GM20000 (cell line): ENCODE results near the gene CDH18.

Experiments used
- DNase-seq: peaks from one replicate; pipeline ENCODE4 v3.0.0; 2012; ENCODE audit warnings: low spot score
- CTCF ChIP-seq: IDR thresholded peaks from 2 replicates; pipeline ENCODE4 v1.5.1; 2012; ENCODE audit warnings: mild to moderate bottlenecking, control low read depth; ENCODE audit errors: extremely low read depth, missing control alignments

Gene CDH18

DNA sequence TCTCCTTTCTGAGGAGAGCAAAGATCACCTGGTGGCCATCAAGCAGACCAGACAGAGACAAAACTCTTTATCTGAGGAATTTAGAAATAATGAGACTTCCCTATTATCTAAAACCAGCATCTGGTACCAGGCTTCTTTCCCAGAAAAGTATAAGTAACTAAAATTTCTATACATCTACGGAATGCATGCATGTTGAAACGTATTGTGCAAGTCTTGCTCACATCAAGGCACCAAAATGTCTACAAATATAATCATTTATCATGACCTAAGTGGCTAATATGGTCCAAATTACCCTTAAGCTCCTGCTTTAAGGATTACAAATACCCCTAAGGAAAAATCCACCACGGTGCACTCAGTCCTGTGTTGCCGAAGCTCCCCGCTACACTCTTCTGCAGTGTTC is 286.3 kb downstream of the CDH18 start:
- DNase-seq: no peak
- no peak for TF ChIP-seq CTCF

DNA sequence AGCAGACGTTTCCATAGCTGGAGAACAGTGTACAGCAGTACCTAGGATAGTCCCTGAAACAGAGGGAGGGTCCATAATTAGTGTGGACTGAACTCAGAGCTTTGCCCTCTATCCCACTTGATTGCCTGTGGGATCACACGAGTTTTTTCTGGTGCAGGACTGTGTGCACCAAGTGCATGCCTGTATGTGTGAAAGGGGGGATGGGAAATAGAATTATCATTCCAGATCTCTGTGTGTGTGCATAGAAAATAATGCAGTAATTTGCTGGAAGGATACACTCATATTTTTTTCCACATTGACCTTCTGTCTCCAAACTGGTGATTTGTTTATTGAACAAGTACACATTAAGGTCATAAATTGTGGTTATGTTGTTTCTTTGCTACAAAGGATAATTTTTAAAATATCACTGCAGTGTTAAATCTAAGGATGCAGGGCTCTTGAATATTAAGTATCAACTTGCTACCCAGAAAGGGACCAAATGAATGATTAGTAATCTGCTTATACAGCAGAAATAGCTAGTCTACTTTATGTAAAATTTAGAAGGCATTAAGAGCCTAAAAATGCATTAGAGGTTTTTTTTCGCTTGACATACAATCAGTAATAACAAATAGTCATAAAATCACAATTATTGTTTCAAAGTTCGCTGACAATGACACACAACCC is 292.9 kb downstream of the CDH18 start:
- no peak for TF ChIP-seq CTCF
- no peak for DNase-seq

DNA sequence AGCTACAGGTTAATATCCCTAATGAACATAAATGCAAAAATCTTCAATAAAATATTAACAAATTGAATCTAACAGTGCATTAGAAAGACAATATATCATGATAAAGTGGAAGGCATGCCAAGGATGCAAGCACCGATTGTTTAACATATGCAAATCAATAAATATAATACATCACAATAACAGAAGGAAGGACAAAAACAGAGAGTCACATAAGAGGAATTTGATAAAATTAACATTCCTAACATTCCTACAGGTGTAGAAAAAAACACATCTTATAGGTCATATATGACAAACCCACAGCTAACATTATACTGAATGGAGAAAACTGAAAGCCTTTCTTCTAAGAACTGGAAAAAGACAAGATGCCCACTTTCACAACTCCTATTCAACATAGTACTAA is 297.0 kb downstream of the CDH18 start:
- DNase-seq: no peak
- no peak for TF ChIP-seq CTCF

- TF ChIP-seq CTCF: no peak
- DNase-seq: no peak
These were observed 302.5 kb downstream of the CDH18 start for GRCh38 chr5:19685473-19685872.

GRCh38 chr5:19676895-19677294 is 311.1 kb downstream of the CDH18 start:
- TF ChIP-seq CTCF: no peak
- no peak for DNase-seq

DNA sequence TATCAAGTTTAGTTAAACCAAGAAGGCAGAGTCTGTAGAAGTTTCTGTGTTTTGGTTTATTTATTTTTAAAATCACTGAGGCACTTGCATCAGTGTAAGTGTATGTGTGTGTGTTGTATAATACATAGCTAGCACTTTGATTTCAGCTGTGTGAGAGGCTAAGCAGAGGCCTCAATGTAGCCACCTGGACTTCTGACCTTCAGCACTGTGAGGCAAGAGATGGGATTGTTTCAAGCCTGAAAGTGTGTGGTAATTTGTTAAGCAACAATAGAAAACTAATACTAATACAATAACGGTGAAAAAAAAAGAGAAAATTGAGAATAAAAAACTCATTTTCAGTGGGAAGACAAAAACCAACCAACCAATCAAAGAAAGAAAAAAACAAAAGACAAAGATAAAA is 327.3 kb downstream of the CDH18 start:
- DNase-seq: no peak
- no peak for TF ChIP-seq CTCF

DNA sequence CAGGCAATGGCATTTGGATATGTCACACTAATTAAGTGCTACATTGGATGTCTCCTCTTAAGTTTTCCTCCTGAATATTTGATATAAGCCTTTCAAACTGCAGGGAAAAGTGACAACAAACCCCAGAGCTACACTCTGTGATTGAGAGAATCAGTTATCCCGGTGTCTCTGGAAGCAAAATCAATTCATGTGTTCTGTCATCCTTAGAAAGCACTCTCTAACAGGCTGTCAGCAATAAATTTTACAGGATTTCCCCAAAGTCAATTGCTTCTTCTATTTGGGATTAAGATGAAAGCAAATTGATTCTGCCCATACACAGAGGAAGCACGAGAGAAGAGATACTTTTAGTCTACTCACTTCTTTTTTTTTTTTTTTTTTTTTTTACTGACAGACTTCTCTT is 332.4 kb downstream of the CDH18 start:
- DNase-seq: no peak
- TF ChIP-seq CTCF: no peak

DNA sequence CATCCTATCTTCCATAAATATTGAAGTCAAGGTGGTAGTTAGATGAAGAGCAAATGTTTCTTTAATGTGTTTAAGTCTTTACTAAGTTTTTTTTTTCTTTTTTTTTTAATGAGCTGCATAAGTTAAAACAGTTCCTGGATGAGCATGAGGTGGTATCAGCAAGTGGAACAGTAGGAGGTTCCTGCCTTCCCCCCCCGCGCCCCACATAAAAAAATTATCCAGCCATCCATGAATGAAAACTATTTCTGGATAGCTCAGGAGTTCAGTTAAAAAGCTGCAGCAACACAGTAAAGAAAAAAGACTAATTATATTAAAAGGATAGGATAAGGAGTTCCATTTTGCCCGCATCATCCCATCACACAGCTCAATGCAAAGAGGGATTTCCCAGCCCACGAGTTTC is 349.5 kb downstream of the CDH18 start:
- DNase-seq: no peak
- no peak for TF ChIP-seq CTCF
